Esophagus squamous epithelium (tissue), 4 donors: ENCODE measurements around the gene AGO1.

Experiments used
- CTCF ChIP-seq, 6 experiments: fragments of 450-650 bp in 4 of 6; fragments of 200-600 bp in 2 of 6; sonication (generic) in 2 of 6; IDR thresholded peaks; one replicate each; pipeline ENCODE4 v1.5.1; 2016 to 2019; ENCODE audit warnings: antibody characterized with exemption in 6 of 6, mild to moderate bottlenecking in 4 of 6, moderate library complexity in 4 of 6
- POLR2A ChIP-seq, 4 donors: fragments of 450-650 bp; IDR thresholded peaks; one replicate each; pipeline ENCODE4 v1.6.1; 2017; ENCODE audit warnings: antibody characterized with exemption in 4 of 4, mild to moderate bottlenecking in 4 of 4, moderate library complexity in 3 of 4

- TF ChIP-seq POLR2A (IDR thresholded peaks at IDR 0.05) (no peak), CTCF (IDR thresholded peaks at IDR 0.05) (no peak)
Observed at GRCh38 chr1:35958558-35958957, 75.5 kb downstream of the AGO1 start.
